Ishikawa (cell line): ENCODE data around the gene KATNB1.

Experiments
- CREB1 ChIP-seq: IDR thresholded peaks from 2 replicates; pipeline ENCODE4 v1.6.1; 2012; ENCODE audit warnings: low read depth
- EP300 ChIP-seq: IDR thresholded peaks from 2 replicates; pipeline ENCODE4 v1.6.1; 2012; ENCODE audit warnings: borderline replicate concordance
- FOXM1 ChIP-seq: IDR thresholded peaks from 2 replicates; pipeline ENCODE4 v1.6.1; 2012; ENCODE audit warnings: low read depth, borderline replicate concordance
- USF1 ChIP-seq: IDR thresholded peaks from 2 replicates; pipeline ENCODE4 v1.6.1; 2012
- YY1 ChIP-seq: IDR thresholded peaks from 2 replicates; pipeline ENCODE4 v1.6.1; 2012; ENCODE audit warnings: low read depth
- ZBTB7A ChIP-seq: IDR thresholded peaks from 2 replicates; pipeline ENCODE4 v1.6.1; 2012; ENCODE audit warnings: low read depth
- TF ChIP-seq, protein P1 (sequence below): IDR thresholded peaks from 2 replicates; pipeline ENCODE4 v1.6.1; 2012

- TF ChIP-seq YY1 (no peak), CREB1 (no peak), EP300 (no peak), FOXM1 (no peak), USF1 (no peak), ZBTB7A (no peak)
- TF ChIP-seq, protein P1, sequence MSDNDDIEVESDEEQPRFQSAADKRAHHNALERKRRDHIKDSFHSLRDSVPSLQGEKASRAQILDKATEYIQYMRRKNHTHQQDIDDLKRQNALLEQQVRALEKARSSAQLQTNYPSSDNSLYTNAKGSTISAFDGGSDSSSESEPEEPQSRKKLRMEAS = no peak
Observed at GRCh38 chr16:57732714-57733113, 2.9 kb upstream of the KATNB1 start.
